Activated T-cell treated with anti-CD3 and anti-CD28 coated beads for 24 hours (primary cell): ENCODE measurements around the gene COL16A1.

Source experiments
- DNase-seq: peaks from one replicate; pipeline ENCODE4 v3.0.0-alpha.2; 2020; ENCODE audit warnings: low read depth

The COL16A1 gene

GRCh38 chr1:31706384-31707058, 2.7 kb upstream of the COL16A1 start:
- DNase-seq, result no peak

GRCh38 chr1:31705080-31705866, 1.5 kb upstream of the COL16A1 start:
- peak; percentile 61 for DNase-seq

- DNase-seq, result no peak
These were observed 658 bp upstream of the COL16A1 start for GRCh38 chr1:31704271-31705079.

GRCh38 chr1:31702836-31703404, 897 bp downstream of the COL16A1 start:
- no peak for DNase-seq

GRCh38 chr1:31701091-31701736, 2.6 kb downstream of the COL16A1 start:
- DNase-seq, result no peak

- DNase-seq, result no peak
These were observed 3.2 kb downstream of the COL16A1 start for GRCh38 chr1:31700468-31701090.

- no peak for DNase-seq
These were observed 4.4 kb downstream of the COL16A1 start for GRCh38 chr1:31699341-31699891.

- DNase-seq, result no peak
These were observed 6.3 kb downstream of the COL16A1 start for GRCh38 chr1:31697369-31697984.

GRCh38 chr1:31696242-31696641, 7.6 kb downstream of the COL16A1 start:
- DNase-seq, result no peak

GRCh38 chr1:31695327-31695726, 8.5 kb downstream of the COL16A1 start:
- no peak for DNase-seq

- DNase-seq, result no peak
These were observed 8.9 kb downstream of the COL16A1 start for GRCh38 chr1:31694964-31695313.

- no peak for DNase-seq
These were observed 9.5 kb downstream of the COL16A1 start for GRCh38 chr1:31694069-31694963.

GRCh38 chr1:31693231-31693630, 10.6 kb downstream of the COL16A1 start:
- no peak for DNase-seq

- no peak for DNase-seq
These were observed 11.9 kb downstream of the COL16A1 start for GRCh38 chr1:31691951-31692350.

GRCh38 chr1:31691446-31691845, 12.4 kb downstream of the COL16A1 start:
- no peak for DNase-seq

GRCh38 chr1:31690921-31691320, 12.9 kb downstream of the COL16A1 start:
- DNase-seq, result no peak

- DNase-seq, result no peak
These were observed 14.0 kb downstream of the COL16A1 start for GRCh38 chr1:31689854-31690253.

- DNase-seq, result no peak
These were observed 14.4 kb downstream of the COL16A1 start for GRCh38 chr1:31689379-31689778.

GRCh38 chr1:31688233-31688918, 15.4 kb downstream of the COL16A1 start:
- no peak for DNase-seq
